ENCODE results near the gene ABCB6. TPM values are rescaled to one million over a fixed set of nuclear protein-coding genes. Genes with fewer than 3 reads are reported as not detected.

The ABCB6 gene
- total RNA-seq, 1 experiment from 2014 or later, result 21.1 TPM

DNA sequence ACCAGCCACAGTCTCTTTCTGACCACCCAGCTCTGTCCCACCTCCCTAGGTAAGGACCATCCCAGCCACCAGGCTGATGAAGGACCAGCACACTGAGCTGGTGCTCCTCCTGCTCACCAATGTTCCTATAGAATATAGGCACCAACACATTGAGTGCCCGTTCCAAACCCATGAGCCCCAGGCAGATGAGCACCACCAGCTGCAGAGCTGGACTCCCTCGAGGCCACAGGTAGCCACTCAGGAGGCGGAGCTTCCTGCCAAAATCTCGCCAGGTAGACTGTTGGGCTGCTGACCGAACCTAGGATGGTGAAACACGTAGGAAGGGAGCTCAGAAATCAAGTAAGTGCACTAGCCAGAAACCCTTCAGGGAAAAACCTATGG, 2.2 kb downstream of the ABCB6 start:
- ATAC-seq (no peak), DNase-seq (no peak)
- Histone ChIP-seq H3K27me3 (ENCODE audit: low read length) (no peaks in the 10 kb centered on the region), H3K9me3 (ENCODE audit: low read length) (no peaks in the 10 kb centered on the region), H3F3A (ENCODE audit: low read length, unreplicated experiment) (peaks cover 3% of the 10 kb centered on the region), H3K4me1 (ENCODE audit: insufficient read depth, low read length) (peaks cover 19% of the 10 kb centered on the region), H4K20me1 (ENCODE audit: low read length) (no peaks in the 10 kb centered on the region), H3K9ac (ENCODE audit: low read length) (no peak overlapping the region), H3K9me2 (replicated peaks; ENCODE audit: low read length) (no peaks in the 10 kb centered on the region), H2AFZ (ENCODE audit: low read length) (no peak overlapping the region), H3K79me2 (ENCODE audit: low read length) (peaks cover 8% of the 10 kb centered on the region; the same call in 1 of the 2 replicates), H3K4me2 (ENCODE audit: low read length) (no peak overlapping the region), H3K36me3 (ENCODE audit: low read depth, low read length) (peaks cover 6% of the 10 kb centered on the region), H3K27ac (ENCODE audit: low read length) (no peak overlapping the region), H3K4me3 (ENCODE audit: low read length) (no peak overlapping the region)
- TF ChIP-seq, protein P1, sequence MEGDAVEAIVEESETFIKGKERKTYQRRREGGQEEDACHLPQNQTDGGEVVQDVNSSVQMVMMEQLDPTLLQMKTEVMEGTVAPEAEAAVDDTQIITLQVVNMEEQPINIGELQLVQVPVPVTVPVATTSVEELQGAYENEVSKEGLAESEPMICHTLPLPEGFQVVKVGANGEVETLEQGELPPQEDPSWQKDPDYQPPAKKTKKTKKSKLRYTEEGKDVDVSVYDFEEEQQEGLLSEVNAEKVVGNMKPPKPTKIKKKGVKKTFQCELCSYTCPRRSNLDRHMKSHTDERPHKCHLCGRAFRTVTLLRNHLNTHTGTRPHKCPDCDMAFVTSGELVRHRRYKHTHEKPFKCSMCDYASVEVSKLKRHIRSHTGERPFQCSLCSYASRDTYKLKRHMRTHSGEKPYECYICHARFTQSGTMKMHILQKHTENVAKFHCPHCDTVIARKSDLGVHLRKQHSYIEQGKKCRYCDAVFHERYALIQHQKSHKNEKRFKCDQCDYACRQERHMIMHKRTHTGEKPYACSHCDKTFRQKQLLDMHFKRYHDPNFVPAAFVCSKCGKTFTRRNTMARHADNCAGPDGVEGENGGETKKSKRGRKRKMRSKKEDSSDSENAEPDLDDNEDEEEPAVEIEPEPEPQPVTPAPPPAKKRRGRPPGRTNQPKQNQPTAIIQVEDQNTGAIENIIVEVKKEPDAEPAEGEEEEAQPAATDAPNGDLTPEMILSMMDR (conservative IDR thresholded peaks at IDR 0.05; ENCODE audit: low read depth, low read length), result no peak
- TF ChIP-seq EZH2 (IDR thresholded peaks at IDR 0.05; ENCODE audit: low read length, unreplicated experiment), result no peak
- TF ChIP-seq EZH2phosphoT487 (IDR thresholded peaks at IDR 0.05; ENCODE audit: borderline replicate concordance, low read length), result no peak
- CTCF ChIA-PET, result no interaction called here
- intact Hi-C loops (cut with micrococcal nuclease), result no loop called here
- no TSS peak for BruUV-seq (replicated peaks)
- POLR2A ChIA-PET (ENCODE audit: unreplicated experiment), result no interaction called here

DNA sequence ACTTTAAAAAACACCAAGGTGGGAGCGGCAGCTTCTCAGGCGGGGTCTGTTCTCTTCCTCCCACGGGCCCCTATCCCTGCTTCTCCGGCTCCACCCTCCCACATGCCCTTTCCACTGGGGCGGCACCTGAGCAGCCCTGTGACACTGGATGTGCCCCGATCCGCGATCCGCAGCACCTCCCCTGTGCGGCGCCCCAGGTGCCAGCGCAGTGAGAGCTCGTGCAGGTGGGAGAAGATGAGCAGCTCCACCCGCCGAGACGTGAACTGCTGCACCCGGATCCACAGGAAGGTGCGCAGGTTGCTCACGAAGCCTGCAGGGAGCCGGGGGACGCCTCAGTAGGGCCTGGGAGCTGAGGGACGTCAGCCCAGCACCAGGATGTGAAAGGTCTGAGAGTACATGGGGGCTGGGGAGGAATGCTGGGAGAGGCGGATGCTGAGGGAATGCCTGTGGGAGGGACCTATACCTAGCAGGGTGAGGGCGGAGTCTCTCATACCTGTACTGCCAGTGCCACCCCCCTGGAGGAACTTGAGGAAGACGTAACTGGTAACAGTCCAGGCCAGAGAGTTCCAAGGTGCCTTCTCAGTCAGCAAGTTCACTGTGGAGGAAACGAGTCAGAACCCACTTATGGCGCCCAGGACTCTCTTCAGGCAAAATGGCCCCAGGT, 2.8 kb downstream of the ABCB6 start:
- no peaks in the 10 kb centered on the region for H3K9me2 ChIP-seq (replicated peaks; ENCODE audit: low read length)
- no peak overlapping the region for H3K9ac ChIP-seq (ENCODE audit: low read length)
- H2AFZ ChIP-seq (ENCODE audit: low read length), result no peak overlapping the region
- no peak for DNase-seq
- H3K27ac ChIP-seq (ENCODE audit: low read length), result no peak overlapping the region
- TF ChIP-seq EZH2phosphoT487 (IDR thresholded peaks at IDR 0.05; ENCODE audit: borderline replicate concordance, low read length) (no peak), EZH2 (IDR thresholded peaks at IDR 0.05; ENCODE audit: low read length, unreplicated experiment) (no peak)
- TF ChIP-seq, protein P1 (conservative IDR thresholded peaks at IDR 0.05; ENCODE audit: low read depth, low read length), result no peak
- H3K4me2 ChIP-seq (ENCODE audit: low read length), result no peak overlapping the region
- H3K4me3 ChIP-seq (ENCODE audit: low read length), result no peak overlapping the region
- peaks cover 19% of the 10 kb centered on the region for H3K4me1 ChIP-seq (ENCODE audit: insufficient read depth, low read length)
- no peaks in the 10 kb centered on the region for H4K20me1 ChIP-seq (ENCODE audit: low read length)
- ChIA-PET POLR2A (ENCODE audit: unreplicated experiment) (no interaction called here), CTCF (no interaction called here)
- intact Hi-C loops (cut with micrococcal nuclease), result no loop called here
- no peaks in the 10 kb centered on the region for H3K27me3 ChIP-seq (ENCODE audit: low read length)
- peaks cover 6% of the 10 kb centered on the region for H3K36me3 ChIP-seq (ENCODE audit: low read depth, low read length)
- H3F3A ChIP-seq (ENCODE audit: low read length, unreplicated experiment), result peaks cover 3% of the 10 kb centered on the region
- ATAC-seq, result no peak
- H3K9me3 ChIP-seq (ENCODE audit: low read length), result no peaks in the 10 kb centered on the region
- BruUV-seq (replicated peaks), result no TSS peak
- H3K79me2 ChIP-seq (ENCODE audit: low read length), result peaks cover 8% of the 10 kb centered on the region; the same call in 1 of the 2 replicates

DNA sequence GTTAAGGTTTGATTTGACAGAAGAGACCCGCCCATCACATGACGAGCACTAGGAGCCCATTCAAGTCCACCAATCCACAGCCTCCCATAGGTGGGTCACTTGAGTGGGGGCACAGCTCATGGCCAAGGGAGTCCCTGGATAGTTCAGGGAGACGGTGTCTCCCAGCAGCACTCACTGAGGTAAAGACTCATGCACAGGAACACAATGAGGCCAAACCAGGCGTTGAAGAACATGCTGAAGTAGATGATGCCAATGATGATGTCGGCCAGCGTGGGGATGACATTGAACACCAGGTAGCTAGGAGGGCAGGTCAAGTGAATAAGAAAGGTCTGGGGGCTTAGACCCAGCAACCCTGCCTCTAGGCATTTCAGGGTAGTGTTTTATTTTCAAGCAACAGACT, 4.0 kb downstream of the ABCB6 start:
- no peaks in the 10 kb centered on the region for H4K20me1 ChIP-seq (ENCODE audit: low read length)
- peaks cover 19% of the 10 kb centered on the region for H3K4me1 ChIP-seq (ENCODE audit: insufficient read depth, low read length)
- TF ChIP-seq, protein P1 (conservative IDR thresholded peaks at IDR 0.05; ENCODE audit: low read depth, low read length), result no peak
- TF ChIP-seq EZH2 (IDR thresholded peaks at IDR 0.05; ENCODE audit: low read length, unreplicated experiment) (no peak), EZH2phosphoT487 (IDR thresholded peaks at IDR 0.05; ENCODE audit: borderline replicate concordance, low read length) (no peak)
- H3K4me3 ChIP-seq (ENCODE audit: low read length), result no peak overlapping the region
- no TSS peak for BruUV-seq (replicated peaks)
- no peaks in the 10 kb centered on the region for H3K9me3 ChIP-seq (ENCODE audit: low read length)
- H3K79me2 ChIP-seq (ENCODE audit: low read length), result peaks cover 8% of the 10 kb centered on the region; the same call in 1 of the 2 replicates
- H3K9ac ChIP-seq (ENCODE audit: low read length), result no peak overlapping the region
- peaks cover 3% of the 10 kb centered on the region for H3F3A ChIP-seq (ENCODE audit: low read length, unreplicated experiment)
- H2AFZ ChIP-seq (ENCODE audit: low read length), result no peak overlapping the region
- no peaks in the 10 kb centered on the region for H3K9me2 ChIP-seq (replicated peaks; ENCODE audit: low read length)
- no peaks in the 10 kb centered on the region for H3K27me3 ChIP-seq (ENCODE audit: low read length)
- no peak overlapping the region for H3K4me2 ChIP-seq (ENCODE audit: low read length)
- no peak overlapping the region for H3K27ac ChIP-seq (ENCODE audit: low read length)
- H3K36me3 ChIP-seq (ENCODE audit: low read depth, low read length), result peaks cover 4% of the 10 kb centered on the region
- CTCF ChIA-PET, result no interaction called here
- no peak for DNase-seq
- intact Hi-C loops (cut with micrococcal nuclease), result no loop called here
- no peak for ATAC-seq
- POLR2A ChIA-PET (ENCODE audit: unreplicated experiment), result no interaction called here
